HG03432 (cell line): Measurements from ENCODE around the gene PLA2G4B.
A peak's percentile ranks its signal among the peaks of the same experiment; 100 is the strongest.

Source experiments
- ATAC-seq: cut with Tn5 transposase; IDR thresholded peaks from one replicate; pipeline ENCODE4 v1.9.1; 2021; ENCODE audit warnings: mild to moderate bottlenecking, moderate library complexity; ENCODE audit not compliant: unreplicated experiment

Gene PLA2G4B

GRCh38 chr15:41885841-41886240 lies 47.2 kb downstream of the PLA2G4B start:
- no peak for ATAC-seq

GRCh38 chr15:41886741-41887140 lies 48.1 kb downstream of the PLA2G4B start:
- ATAC-seq = no peak

GRCh38 chr15:41887161-41887560 lies 48.5 kb downstream of the PLA2G4B start:
- no peak for ATAC-seq

- no peak for ATAC-seq
These were observed 49.2 kb downstream of the PLA2G4B start for GRCh38 chr15:41887893-41888292.

GRCh38 chr15:41888662-41889253 lies 50.1 kb downstream of the PLA2G4B start:
- no peak for ATAC-seq

GRCh38 chr15:41890050-41890690 lies 51.5 kb downstream of the PLA2G4B start:
- ATAC-seq = no peak

GRCh38 chr15:41891226-41891625 lies 52.6 kb downstream of the PLA2G4B start:
- ATAC-seq = no peak

GRCh38 chr15:41891946-41892345 lies 53.3 kb downstream of the PLA2G4B start:
- no peak for ATAC-seq

GRCh38 chr15:41892621-41893421 lies 54.2 kb downstream of the PLA2G4B start:
- no peak for ATAC-seq

GRCh38 chr15:41893422-41894250 lies 55.0 kb downstream of the PLA2G4B start, which contains the start of gene SPTBN5:
SPTBN5 (minus strand) TSS chr15:41894053; CDS start chr15:41893497, 556 bp downstream.
- no peak for ATAC-seq

GRCh38 chr15:41894251-41894790 lies 55.7 kb downstream of the PLA2G4B start:
- no peak for ATAC-seq

- ATAC-seq = peak; percentile 92
These were observed 56.3 kb downstream of the PLA2G4B start for GRCh38 chr15:41894791-41895463.

GRCh38 chr15:41895491-41895890 lies 56.8 kb downstream of the PLA2G4B start:
- ATAC-seq = no peak

- no peak for ATAC-seq
These were observed 57.3 kb downstream of the PLA2G4B start for GRCh38 chr15:41895957-41896356.

GRCh38 chr15:41896566-41896965 lies 57.9 kb downstream of the PLA2G4B start:
- no peak for ATAC-seq

GRCh38 chr15:41897363-41897799 lies 58.7 kb downstream of the PLA2G4B start:
- ATAC-seq = no peak
